B cell (primary cell): ENCODE data around the gene SLC12A6. TPM values are rescaled to one million over a fixed set of nuclear protein-coding genes. Genes with fewer than 3 reads are reported as not detected.

Experiments used
- ATAC-seq: fragments of 200-7000 bp; cut with Tn5 transposase; one replicate; pipeline ENCODE4 v1.10.0; 2021; ENCODE audit warnings: low read depth, mild to moderate bottlenecking, moderate number of reproducible peaks, moderate library complexity
- CTCF ChIA-PET: fragments of 350-600 bp; sonication (Branson Sonifier 250); formaldehyde crosslinking; loops from one replicate; lab custom pipeline; 2021; ENCODE audit warnings: antibody characterized with exemption, inconsistent platforms; lab: Charles Lee
- POLR2A ChIA-PET: fragments of 350-600 bp; sonication (Branson Sonifier 250); formaldehyde crosslinking; loops from one replicate; lab custom pipeline; 2021; ENCODE audit warnings: antibody characterized with exemption; lab: Charles Lee
- DNase-seq: peaks from one replicate; pipeline ENCODE4 v3.0.0; 2013
- H2AFZ ChIP-seq: 2 replicates; pipeline ENCODE4 v1.6.1; 2012; ENCODE audit warnings: mild to moderate bottlenecking, low read depth, low read length; ENCODE audit not compliant: insufficient read depth, poor library complexity, severe bottlenecking
- H3K27ac ChIP-seq, 2 donors: 1 replicate in 1 of 2; 2 replicates in 1 of 2; pipeline ENCODE4 v1.5.1; 2012 to 2013; ENCODE audit warnings: low read length in 2 of 2, mild to moderate bottlenecking in 2 of 2, moderate library complexity in 1 of 2
- H3K27me3 ChIP-seq, 4 experiments: fragments of 200-600 bp in 1 of 4; sonication (generic) in 1 of 4; replicated peaks in 1 of 4; 1 replicate in 2 of 4; 2 replicates in 2 of 4; pipeline versions ENCODE4 v1.6.1 to v1.7.0; 2013 to 2016; ENCODE audit warnings: low read length in 3 of 4, mild to moderate bottlenecking in 2 of 4, mixed read lengths in 1 of 4, moderate library complexity in 1 of 4; ENCODE audit not compliant: insufficient read depth in 4 of 4, control insufficient read depth in 3 of 4; ENCODE audit errors: control extremely low read depth in 1 of 4
- H3K36me3 ChIP-seq, 2 experiments: replicated peaks in 1 of 2; 1 replicate in 1 of 2; 2 replicates in 1 of 2; pipeline versions ENCODE4 v1.6.1 to v1.7.1; 2013; ENCODE audit warnings: low read length in 1 of 2; ENCODE audit not compliant: insufficient read depth in 2 of 2, control insufficient read depth in 1 of 2; ENCODE audit errors: control extremely low read depth in 1 of 2, extremely low read depth in 1 of 2
- H3K4me1 ChIP-seq, 2 donors: fragments of 200-600 bp in 1 of 2; sonication (generic) in 1 of 2; 1 replicate in 1 of 2; 2 replicates in 1 of 2; pipeline versions ENCODE4 v1.5.1 to v1.6.1; 2013 to 2017; ENCODE audit warnings: low read length in 2 of 2; ENCODE audit not compliant: control insufficient read depth in 2 of 2, insufficient read depth in 2 of 2
- H3K4me2 ChIP-seq: replicated peaks from 2 replicates; pipeline ENCODE3; 2012; ENCODE audit warnings: mild to moderate bottlenecking, low read depth, low read length; ENCODE audit not compliant: poor library complexity, severe bottlenecking
- H3K4me3 ChIP-seq, 5 experiments: fragments of 200-600 bp in 1 of 5; sonication (generic) in 1 of 5; 1 replicate in 3 of 5; 2 replicates in 2 of 5; pipeline versions ENCODE4 v1.5.1 to v1.7.0; 2011 to 2016; ENCODE audit warnings: low read length in 4 of 5, mild to moderate bottlenecking in 4 of 5, low read depth in 2 of 5, control low read depth in 1 of 5, moderate library complexity in 1 of 5; ENCODE audit not compliant: insufficient read depth in 1 of 5; ENCODE audit errors: control extremely low read depth in 1 of 5, extremely low read depth in 1 of 5
- H3K79me2 ChIP-seq: fragments of 200-600 bp; sonication (generic); one replicate; pipeline ENCODE4 v1.6.0; 2016; ENCODE audit warnings: low read length; ENCODE audit not compliant: control insufficient read depth, insufficient read depth
- H3K9ac ChIP-seq: fragments of 200-600 bp; sonication (generic); 2 replicates; pipeline ENCODE4 v1.6.1; 2017; ENCODE audit warnings: mild to moderate bottlenecking, low read length, moderate library complexity
- H3K9me3 ChIP-seq, 3 donors: one replicate each; pipeline versions ENCODE4 v1.6.1 to v1.7.1; 2013; ENCODE audit warnings: low read length in 2 of 3; ENCODE audit not compliant: control insufficient read depth in 2 of 3, insufficient read depth in 1 of 3; ENCODE audit errors: control extremely low read depth in 1 of 3
- H4K20me1 ChIP-seq: 2 replicates; pipeline ENCODE4 v1.6.0; 2012; ENCODE audit warnings: mild to moderate bottlenecking, low read length; ENCODE audit not compliant: insufficient read depth, control insufficient read depth, poor library complexity, severe bottlenecking
- H3K27ac Mint-ChIP-seq: one replicate; pipeline ENCODE4 v1.8.0; 2021; ENCODE audit warnings: mixed read lengths
- H3K27me3 Mint-ChIP-seq: one replicate; pipeline ENCODE4 v1.8.0; 2021; ENCODE audit warnings: mixed read lengths
- H3K4me1 Mint-ChIP-seq: one replicate; pipeline ENCODE4 v1.8.0; 2021; ENCODE audit warnings: mixed read lengths
- H3K4me3 Mint-ChIP-seq: one replicate; pipeline ENCODE4 v1.8.0; 2021; ENCODE audit warnings: mixed read lengths
- H3K9me3 Mint-ChIP-seq: one replicate; pipeline ENCODE4 v1.8.0; 2022; ENCODE audit warnings: mixed read lengths; ENCODE audit not compliant: insufficient read depth
- EZH2 ChIP-seq: IDR thresholded peaks from 2 replicates; pipeline ENCODE4 v1.6.1; 2012; ENCODE audit warnings: borderline replicate concordance, low read depth, mild to moderate bottlenecking, moderate library complexity, low read length; ENCODE audit not compliant: insufficient read depth, poor library complexity, severe bottlenecking
- WGBS: methylation state at CpG from one replicate; pipeline ENCODE4 v1.1.5; 2013; ENCODE audit warnings: missing lambda C conversion rate; ENCODE audit not compliant: insufficient coverage; 5-methylcytosine and 5-hydroxymethylcytosine counted together
- intact Hi-C: fragments of 100-400 bp; cut with micrococcal nuclease; formaldehyde crosslinking; loops from one replicate; pipeline ENCODE4 v1.10.0; 2022
- polyA plus RNA-seq: library from polyadenylated mRNA; depleted of rRNA; stranded (reverse); fragments of >200 nt; gene quantifications from 2 replicates; pipeline ENCODE4 v1.2.3, GENCODE V29; 2012
- total RNA-seq, 2 donors: library from RNA; stranded (reverse); fragments of 120-200 nt in 1 of 2; gene quantifications; 1 replicate in 1 of 2; 2 replicates in 1 of 2; pipeline versions ENCODE4 v1.2.3 to v1.2.4, GENCODE V29; 2013 to 2022
- TF ChIP-seq, protein P1 (sequence below): fragments of 200-600 bp; IDR thresholded peaks from one replicate; pipeline ENCODE4 v1.8.0; 2022; ENCODE audit warnings: antibody characterized with exemption, mild to moderate bottlenecking

Gene SLC12A6
- total and polyA plus RNA-seq, 2 donors (not counting 1 experiment from before 2014, with no cell fraction given), result 75.8 to 141 TPM

DNA sequence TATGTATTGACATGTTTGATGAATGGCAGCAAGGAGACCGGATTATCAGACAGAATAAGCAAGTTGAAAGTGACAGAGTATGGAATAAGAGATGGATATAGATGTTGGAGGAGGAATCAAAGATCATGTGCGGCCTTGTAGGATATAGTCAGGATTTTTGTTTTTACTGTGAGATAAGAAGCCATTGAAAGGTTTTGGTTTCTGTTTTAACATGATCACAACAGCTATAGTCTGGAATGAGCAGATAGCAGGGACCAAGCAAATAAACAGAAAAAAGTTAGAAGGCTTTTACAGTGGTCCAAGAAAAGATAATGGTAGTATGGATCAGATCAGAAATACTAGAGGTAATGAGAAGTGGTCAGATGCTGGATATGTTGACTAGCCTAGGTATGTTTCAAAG is 52.6 kb downstream of the SLC12A6 start:
- Mint-ChIP-seq H3K4me1 (peaks cover 33% of the 10 kb centered on the region), H3K27ac (no peak overlapping the region), H3K9me3 (peaks cover 3% of the 10 kb centered on the region), H3K4me3 (no peak overlapping the region), H3K27me3 (no peaks in the 10 kb centered on the region)
- 96% methylated on average over 2 of the region's 2 CpGs for WGBS
- H3K4me1 ChIP-seq, result no peaks in the 10 kb centered on the region
- intact Hi-C loops, result no loop called here
- H2AFZ ChIP-seq, result no peak overlapping the region
- H3K4me3 ChIP-seq, result no peak overlapping the region
- ChIA-PET CTCF (interaction anchor here (1.0 to 2.0 kb wide), 2 partner anchors 43 to 83 kb away, joined by 3 to 7 read pairs; partner anchors contain the start of gene LPCAT4), POLR2A (no interaction called here)
- H3K27ac ChIP-seq, result peak overlapping the region in 1 of 2 donors; percentile 26
- H3K27me3 ChIP-seq, result no peaks in the 10 kb centered on the region
- DNase-seq (no peak), ATAC-seq (no peak)
- H3K9me3 ChIP-seq, result no peaks in the 10 kb centered on the region
- H3K79me2 ChIP-seq, result peaks cover 64% of the 10 kb centered on the region
- peaks cover 0 to 9% of the 10 kb centered on the region in 2 experiments for H3K36me3 ChIP-seq
- TF ChIP-seq EZH2, result no peak
- TF ChIP-seq, protein P1, sequence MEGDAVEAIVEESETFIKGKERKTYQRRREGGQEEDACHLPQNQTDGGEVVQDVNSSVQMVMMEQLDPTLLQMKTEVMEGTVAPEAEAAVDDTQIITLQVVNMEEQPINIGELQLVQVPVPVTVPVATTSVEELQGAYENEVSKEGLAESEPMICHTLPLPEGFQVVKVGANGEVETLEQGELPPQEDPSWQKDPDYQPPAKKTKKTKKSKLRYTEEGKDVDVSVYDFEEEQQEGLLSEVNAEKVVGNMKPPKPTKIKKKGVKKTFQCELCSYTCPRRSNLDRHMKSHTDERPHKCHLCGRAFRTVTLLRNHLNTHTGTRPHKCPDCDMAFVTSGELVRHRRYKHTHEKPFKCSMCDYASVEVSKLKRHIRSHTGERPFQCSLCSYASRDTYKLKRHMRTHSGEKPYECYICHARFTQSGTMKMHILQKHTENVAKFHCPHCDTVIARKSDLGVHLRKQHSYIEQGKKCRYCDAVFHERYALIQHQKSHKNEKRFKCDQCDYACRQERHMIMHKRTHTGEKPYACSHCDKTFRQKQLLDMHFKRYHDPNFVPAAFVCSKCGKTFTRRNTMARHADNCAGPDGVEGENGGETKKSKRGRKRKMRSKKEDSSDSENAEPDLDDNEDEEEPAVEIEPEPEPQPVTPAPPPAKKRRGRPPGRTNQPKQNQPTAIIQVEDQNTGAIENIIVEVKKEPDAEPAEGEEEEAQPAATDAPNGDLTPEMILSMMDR, result no peak
- peaks cover 40% of the 10 kb centered on the region for H4K20me1 ChIP-seq
- H3K4me2 ChIP-seq, result no peak overlapping the region
- H3K9ac ChIP-seq, result no peak overlapping the region

DNA sequence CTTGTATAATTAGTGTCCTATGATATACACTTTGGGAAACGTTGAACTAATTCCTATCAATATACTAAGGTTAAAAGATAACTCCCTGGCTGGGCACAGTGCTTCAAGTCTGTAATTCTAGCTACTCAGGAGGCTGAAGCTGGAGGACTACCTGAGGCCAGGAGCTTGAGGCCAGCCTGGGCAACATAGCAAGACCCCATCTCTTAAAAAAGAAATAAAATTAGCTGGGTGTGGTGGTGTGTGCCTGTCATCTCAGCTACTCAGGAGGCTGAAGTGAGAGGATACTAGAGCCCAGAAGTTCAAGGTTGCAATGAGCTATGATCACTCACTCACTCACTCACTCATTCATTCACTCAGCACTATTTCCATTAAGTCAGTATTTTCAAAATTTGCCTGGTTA is 55.2 kb downstream of the SLC12A6 start:
- TF ChIP-seq, protein P1, result no peak
- TF ChIP-seq EZH2, result no peak
- POLR2A ChIA-PET, result no interaction called here
- H3K9ac ChIP-seq, result no peak overlapping the region
- H3K4me3 ChIP-seq, result no peak overlapping the region
- H3K79me2 ChIP-seq, result peaks cover 68% of the 10 kb centered on the region
- Mint-ChIP-seq H3K4me1 (peaks cover 43% of the 10 kb centered on the region), H3K27ac (no peak overlapping the region), H3K4me3 (no peak overlapping the region), H3K9me3 (peaks cover 3% of the 10 kb centered on the region), H3K27me3 (no peaks in the 10 kb centered on the region)
- H3K4me2 ChIP-seq, result no peak overlapping the region
- DNase-seq (no peak), ATAC-seq (no peak)
- no peaks in the 10 kb centered on the region for H3K9me3 ChIP-seq
- H3K27ac ChIP-seq, result no peak overlapping the region
- CTCF ChIA-PET, result no interaction called here
- no peak overlapping the region for H2AFZ ChIP-seq
- WGBS, result no CpG with 5 or more reads among the region's 1 CpG
- intact Hi-C loops, result no loop called here
- H3K36me3 ChIP-seq, result peaks cover 0 to 9% of the 10 kb centered on the region in 2 experiments
- H3K4me1 ChIP-seq, result no peaks in the 10 kb centered on the region
- no peaks in the 10 kb centered on the region for H3K27me3 ChIP-seq
- peaks cover 61% of the 10 kb centered on the region for H4K20me1 ChIP-seq
